Upper lobe of right lung (tissue), 1 donor: ENCODE results near the gene MIP. TPM values are rescaled to one million over a fixed set of nuclear protein-coding genes. Genes with fewer than 3 reads are reported as not detected.
A peak's percentile ranks its signal among the peaks of the same experiment; 100 is the strongest.
"Not testable (repeated sequence)": the region's sequence is repeated elsewhere in the genome, so short reads cannot be mapped to it uniquely, and the experiment has no call there.

Experiments
- ATAC-seq: fragments of 200-7000 bp; cut with Tn5 transposase; one replicate; pipeline ENCODE4 v1.9.1; 2020; ENCODE audit warnings: mild to moderate bottlenecking, moderate library complexity
- DNase-seq: peaks from one replicate; pipeline ENCODE4 v3.0.0-alpha.2; 2020
- H3K27ac ChIP-seq: fragments of 200-600 bp; one replicate; pipeline ENCODE4 v1.8.0; 2022
- H3K27me3 ChIP-seq: fragments of 200-600 bp; one replicate; pipeline ENCODE4 v1.8.0; 2022; ENCODE audit warnings: mild to moderate bottlenecking
- H3K36me3 ChIP-seq: fragments of 200-600 bp; one replicate; pipeline ENCODE4 v1.8.0; 2022
- H3K4me1 ChIP-seq: fragments of 200-600 bp; one replicate; pipeline ENCODE4 v1.8.0; 2022
- H3K4me3 ChIP-seq: fragments of 200-600 bp; one replicate; pipeline ENCODE4 v1.8.0; 2022; ENCODE audit warnings: mild to moderate bottlenecking
- H3K9me3 ChIP-seq: fragments of 200-600 bp; one replicate; pipeline ENCODE4 v1.8.0; 2022
- CTCF ChIP-seq: fragments of 200-600 bp; IDR thresholded peaks from one replicate; pipeline ENCODE4 v1.8.0; 2022; ENCODE audit warnings: antibody characterized with exemption
- intact Hi-C: fragments of 100-400 bp; cut with DNase I; formaldehyde crosslinking; loops from one replicate; pipeline ENCODE4 v1.11.0; 2022
- long read RNA-seq: library from polyadenylated mRNA; unstranded; transcript quantifications from one replicate; pipeline ENCODE4 v2.0.0, GENCODE V29; 2021
- total RNA-seq: library from RNA; stranded (reverse); fragmentation: NEBNext Ultra II Directional; extraction: Animal tissue kit (Norgen Biotek cat#: 25700); gene quantifications from one replicate; pipeline ENCODE4 v1.2.1, GENCODE V29; 2021
- donor health status: DM: no; HTN: yes; CAD: no; lungs with severe emphysema.

The MIP gene
- total RNA-seq = not detected
- long read RNA-seq = 0 reads

- Histone ChIP-seq H3K4me3 (no peak within 1 kb of the TSS), H3K36me3 (no peaks in the 10 kb centered on the region), H3K9me3 (no peaks in the 10 kb centered on the region), H3K27me3 (no peaks in the 10 kb centered on the region), H3K27ac (no peak within 1 kb of the TSS), H3K4me1 (peaks cover 3% of the 10 kb centered on the region)
- no peak for ATAC-seq
- intact Hi-C loops = no loop called here
- DNase-seq = no peak
- TF ChIP-seq CTCF = no peak
Measured at GRCh38 chr12:56454557-56454956, at the start of gene MIP. TSS of gene MIP (minus strand) at chr12:56454657. CDS start at chr12:56454613, 44 bp downstream.

- intact Hi-C loops, H3K27me3 ChIP-seq, DNase-seq, ATAC-seq, H3K9me3 ChIP-seq, H3K4me1 ChIP-seq, H3K36me3 ChIP-seq, H3K27ac ChIP-seq, H3K4me3 ChIP-seq: not testable (repeated sequence)
Measured at GRCh38 chr12:56499879-56500278, 45.4 kb upstream of the MIP start.

- ATAC-seq, H3K27me3 ChIP-seq, H3K9me3 ChIP-seq, H3K4me1 ChIP-seq, H3K4me3 ChIP-seq, DNase-seq, H3K36me3 ChIP-seq, intact Hi-C loops, H3K27ac ChIP-seq: not testable (repeated sequence)
Measured at GRCh38 chr12:56499452-56499851, 45.0 kb upstream of the MIP start.

- H3K9me3 ChIP-seq, H3K4me1 ChIP-seq, H3K4me3 ChIP-seq, ATAC-seq, H3K36me3 ChIP-seq, H3K27ac ChIP-seq, H3K27me3 ChIP-seq, DNase-seq, intact Hi-C loops: not testable (repeated sequence)
Measured at GRCh38 chr12:56498126-56498902, 43.9 kb upstream of the MIP start.

- ATAC-seq, H3K4me3 ChIP-seq, H3K4me1 ChIP-seq, H3K9me3 ChIP-seq, intact Hi-C loops, H3K27ac ChIP-seq, H3K36me3 ChIP-seq, H3K27me3 ChIP-seq: not testable (repeated sequence)
- DNase-seq = peak; percentile 70
- peak; percentile 31 for TF ChIP-seq CTCF
Measured at GRCh38 chr12:56496704-56497103, 42.2 kb upstream of the MIP start.

- H3K27me3 ChIP-seq, H3K36me3 ChIP-seq, H3K4me3 ChIP-seq, intact Hi-C loops, ATAC-seq, H3K9me3 ChIP-seq, H3K4me1 ChIP-seq, H3K27ac ChIP-seq, DNase-seq: not testable (repeated sequence)
Measured at GRCh38 chr12:56494481-56494880, 40.0 kb upstream of the MIP start.

- ATAC-seq, H3K4me1 ChIP-seq, H3K27ac ChIP-seq, H3K27me3 ChIP-seq, intact Hi-C loops, DNase-seq, H3K9me3 ChIP-seq, H3K4me3 ChIP-seq, H3K36me3 ChIP-seq: not testable (repeated sequence)
Measured at GRCh38 chr12:56494106-56494415, 39.6 kb upstream of the MIP start.

GRCh38 chr12:56493409-56494105 is 39.1 kb upstream of the MIP start:
- intact Hi-C loops, H3K4me3 ChIP-seq, H3K36me3 ChIP-seq, ATAC-seq, H3K27ac ChIP-seq, H3K4me1 ChIP-seq, DNase-seq, H3K27me3 ChIP-seq, H3K9me3 ChIP-seq: not testable (repeated sequence)
